SK-N-SH treated with all-trans-retinoic acid at 6 μM for 48 hours (cell line): ENCODE measurements around the gene DNAH2.

Experiments used
- ATAC-seq: fragments of 200-7000 bp; cut with Tn5 transposase; 3 replicates; pipeline ENCODE4 v1.9.1; 2020; ENCODE audit warnings: mild to moderate bottlenecking, moderate library complexity
- BACH2 ChIP-seq: fragments of 250-450 bp; sonication (Bioruptor Pico); IDR thresholded peaks from 2 replicates; pipeline ENCODE4 v1.9.0; 2021; ENCODE audit warnings: mild to moderate bottlenecking, borderline replicate concordance
- CREB5 ChIP-seq: fragments of 250-450 bp; sonication (Bioruptor Pico); IDR thresholded peaks from 2 replicates; pipeline ENCODE4 v1.5.1; 2020; ENCODE audit warnings: low read depth, mild to moderate bottlenecking, moderate library complexity
- CSDC2 ChIP-seq: fragments of 250-450 bp; sonication (Bioruptor Pico); IDR thresholded peaks from 2 replicates; pipeline ENCODE4 v1.5.0; 2020; ENCODE audit warnings: mild to moderate bottlenecking, moderate library complexity
- CSRNP3 ChIP-seq: fragments of 250-450 bp; sonication (Bioruptor Pico); IDR thresholded peaks from 2 replicates; pipeline ENCODE4 v1.5.1; 2021; ENCODE audit warnings: mild to moderate bottlenecking, moderate library complexity
- GLIS3 ChIP-seq: fragments of 250-450 bp; sonication (Bioruptor Pico); IDR thresholded peaks from 2 replicates; pipeline ENCODE4 v1.5.0; 2020; ENCODE audit warnings: mild to moderate bottlenecking, moderate library complexity
- OSR1 ChIP-seq: fragments of 250-450 bp; sonication (Bioruptor Pico); IDR thresholded peaks from 2 replicates; pipeline ENCODE4 v1.8.0; 2022; ENCODE audit warnings: moderate library complexity, mild to moderate bottlenecking, inconsistent platforms
- PATZ1 ChIP-seq: fragments of 250-450 bp; sonication (Bioruptor Pico); IDR thresholded peaks from 2 replicates; pipeline ENCODE4 v1.8.0; 2020; ENCODE audit warnings: mild to moderate bottlenecking, moderate library complexity, borderline replicate concordance
- POU6F1 ChIP-seq: fragments of 250-450 bp; sonication (Bioruptor Pico); IDR thresholded peaks from 2 replicates; pipeline ENCODE4 v1.8.0; 2021; ENCODE audit warnings: low read depth, mild to moderate bottlenecking, moderate library complexity, borderline replicate concordance
- PPARA ChIP-seq: fragments of 250-450 bp; sonication (Bioruptor Pico); IDR thresholded peaks from 2 replicates; pipeline ENCODE4 v1.5.0; 2020; ENCODE audit warnings: mild to moderate bottlenecking, borderline replicate concordance
- RARB ChIP-seq: fragments of 250-450 bp; sonication (Bioruptor Pico); IDR thresholded peaks from 2 replicates; pipeline ENCODE4 v1.8.0; 2021; ENCODE audit warnings: mild to moderate bottlenecking, moderate library complexity
- SNAI2 ChIP-seq: fragments of 250-450 bp; sonication (Bioruptor Pico); IDR thresholded peaks from 2 replicates; pipeline ENCODE4 v1.5.0; 2020; ENCODE audit warnings: mild to moderate bottlenecking, moderate library complexity
- TCF4 ChIP-seq: fragments of 250-450 bp; sonication (Bioruptor Pico); IDR thresholded peaks from 2 replicates; pipeline ENCODE4 v1.8.0; 2021; ENCODE audit warnings: mild to moderate bottlenecking, moderate library complexity, borderline replicate concordance
- TOX ChIP-seq: fragments of 250-450 bp; sonication (Bioruptor Pico); IDR thresholded peaks from 2 replicates; pipeline ENCODE4 v1.8.0; 2021; ENCODE audit warnings: mild to moderate bottlenecking, moderate library complexity, borderline replicate concordance
- TSHZ2 ChIP-seq: fragments of 250-450 bp; sonication (Bioruptor Pico); IDR thresholded peaks from 2 replicates; pipeline ENCODE4 v1.5.0; 2020; ENCODE audit warnings: mild to moderate bottlenecking, moderate library complexity
- ZC3H10 ChIP-seq: fragments of 250-450 bp; sonication (Bioruptor Pico); IDR thresholded peaks from 2 replicates; pipeline ENCODE4 v1.5.1; 2021; ENCODE audit warnings: mild to moderate bottlenecking, moderate library complexity
- ZFP3 ChIP-seq: fragments of 250-450 bp; sonication (Bioruptor Pico); IDR thresholded peaks from 2 replicates; pipeline ENCODE4 v1.5.0; 2020; ENCODE audit warnings: mild to moderate bottlenecking, moderate library complexity
- ZNF565 ChIP-seq: fragments of 450-650 bp; formaldehyde crosslinking; conservative IDR thresholded peaks from 2 replicates; pipeline ENCODE4 v1.5.0; 2020; ENCODE audit warnings: low read depth, mild to moderate bottlenecking, moderate library complexity
- ZNF70 ChIP-seq: fragments of 450-650 bp; formaldehyde crosslinking; IDR thresholded peaks from 2 replicates; pipeline ENCODE4 v1.5.0; 2020; ENCODE audit warnings: mild to moderate bottlenecking, moderate library complexity
- ZNF8 ChIP-seq: fragments of 450-650 bp; formaldehyde crosslinking; IDR thresholded peaks from 2 replicates; pipeline ENCODE4 v1.5.0; 2020; ENCODE audit warnings: mild to moderate bottlenecking, moderate library complexity

The DNAH2 gene

GRCh38 chr17:7851438-7852261, 134.1 kb downstream of the DNAH2 start:
- ATAC-seq = peak; percentile 84
- TF ChIP-seq GLIS3 (no peak), ZNF8 (no peak), ZNF565 (no peak), POU6F1 (CRISPR knock-in tag) (no peak), ZNF70 (CRISPR knock-in tag) (no peak), TCF4 (no peak), BACH2 (no peak), CREB5 (CRISPR knock-in tag) (no peak), ZC3H10 (CRISPR knock-in tag) (no peak), CSRNP3 (CRISPR knock-in tag) (no peak), CSDC2 (CRISPR knock-in tag) (no peak), ZFP3 (CRISPR knock-in tag) (no peak), OSR1 (CRISPR knock-in tag) (no peak), PPARA (CRISPR knock-in tag) (no peak), TSHZ2 (CRISPR knock-in tag) (no peak)

GRCh38 chr17:7852262-7852670, 134.7 kb downstream of the DNAH2 start:
- TF ChIP-seq ZC3H10 (CRISPR knock-in tag) (no peak), CREB5 (CRISPR knock-in tag) (no peak), BACH2 (no peak), CSDC2 (CRISPR knock-in tag) (no peak)
- TF ChIP-seq, all 23 proteins: peak for 0
- ATAC-seq = no peak

GRCh38 chr17:7852919-7853690, 135.6 kb downstream of the DNAH2 start:
- ATAC-seq = no peak
- TF ChIP-seq SNAI2 (no peak), RARB (CRISPR knock-in tag) (no peak), ZNF70 (CRISPR knock-in tag) (no peak), CSRNP3 (CRISPR knock-in tag) (no peak), OSR1 (CRISPR knock-in tag) (no peak), PATZ1 (CRISPR knock-in tag) (no peak), BACH2 (no peak), TOX (no peak), ZNF8 (no peak), TSHZ2 (CRISPR knock-in tag) (no peak)
